K562 (cell line): Measurements from ENCODE around the gene SS18. TPM values are rescaled to one million over a fixed set of nuclear protein-coding genes. Genes with fewer than 3 reads are reported as not detected.

Experiments
- ATAC-seq: fragments of 200-7000 bp; cut with Tn5 transposase; 3 replicates; pipeline ENCODE4 v1.9.1; 2020; ENCODE audit warnings: moderate library complexity
- BruUV-seq: library from RNA; stranded (reverse); fragments of 400-500 nt; replicated peaks from 2 replicates; lab custom pipeline; 2021; lab: Mats Ljungman, UMichigan
- CTCF ChIA-PET: fragments of 300-600 bp; formaldehyde crosslinking; extraction: SDS; loops from one replicate; lab custom pipeline; 2021; ENCODE audit warnings: low intra/inter-chr PET ratio; lab: Yijun Ruan, JAX
- POLR2A ChIA-PET: fragments of 300-600, 350-650 bp; sonication (Branson Sonifier 250); formaldehyde crosslinking; extraction: SDS; loops from one replicate; lab custom pipeline; 2021; ENCODE audit warnings: antibody characterized with exemption, inconsistent platforms; lab: Yijun Ruan, JAX
- DNase-seq, 4 experiments: peaks; one replicate each; pipeline versions ENCODE4 v3.0.0 to v3.0.0-alpha.2; 2011 to 2018; ENCODE audit warnings: low spot score in 3 of 4, mixed read lengths in 3 of 4; ENCODE audit errors: extremely low read depth in 1 of 4
- FAIRE-seq: peaks from 2 replicates; lab custom pipeline; 2011; peaks lifted over from hg19 to GRCh38; lab: Jason Lieb, UNC
- H2AFZ ChIP-seq: 2 replicates; pipeline ENCODE4 v1.6.0; 2011; ENCODE audit warnings: low read depth, low read length, control low read depth, inconsistent platforms
- H3K27ac ChIP-seq: fragments of 200-600 bp; 3 replicates; pipeline ENCODE4 v1.8.0; 2011; ENCODE audit warnings: low read depth, mild to moderate bottlenecking, control low read depth, inconsistent platforms, low read length, moderate library complexity, mixed read lengths; ENCODE audit errors: extremely low read depth
- H3K27me3 ChIP-seq, 2 experiments: fragments of 300-600 bp in 1 of 2; 2 replicates in 1 of 2; 3 replicates in 1 of 2; pipeline versions ENCODE4 v1.6.0 to v1.8.0; 2011; ENCODE audit warnings: inconsistent platforms in 2 of 2, low read length in 2 of 2, mild to moderate bottlenecking in 1 of 2, mixed read lengths in 1 of 2, moderate library complexity in 1 of 2; ENCODE audit not compliant: control insufficient read depth in 2 of 2, insufficient read depth in 2 of 2
- H3K36me3 ChIP-seq: fragments of 300-600 bp; 3 replicates; pipeline ENCODE4 v1.8.0; 2011; ENCODE audit warnings: mild to moderate bottlenecking, low read length, inconsistent platforms; ENCODE audit not compliant: control insufficient read depth, insufficient read depth
- H3K4me1 ChIP-seq, 2 experiments: fragments of 200-600 bp in 1 of 2; replicated peaks in 1 of 2; 2 replicates in 1 of 2; 3 replicates in 1 of 2; pipeline versions ENCODE4 v1.5.1 to v1.8.0; 2011; ENCODE audit warnings: inconsistent platforms in 2 of 2, low read length in 2 of 2, mild to moderate bottlenecking in 1 of 2, mixed read lengths in 1 of 2, moderate library complexity in 1 of 2; ENCODE audit not compliant: control insufficient read depth in 2 of 2, insufficient read depth in 2 of 2
- H3K4me2 ChIP-seq: 2 replicates; pipeline ENCODE4 v1.6.1; 2011; ENCODE audit warnings: low read length, control low read depth, inconsistent platforms, mixed read lengths; ENCODE audit not compliant: insufficient read depth
- H3K4me3 ChIP-seq: fragments of 200-600 bp; sonication (generic), shearing (Covaris generic); 2 replicates; pipeline ENCODE4 v1.5.1; 2016; ENCODE audit warnings: control low read depth, inconsistent platforms
- H3K79me2 ChIP-seq: fragments of 200-600 bp; 3 replicates; pipeline ENCODE4 v1.8.0; 2011; ENCODE audit warnings: low read length, inconsistent platforms; ENCODE audit not compliant: control insufficient read depth, insufficient read depth
- H3K9ac ChIP-seq, 2 experiments: 2 replicates each; pipeline versions ENCODE4 v1.6.0 to v1.6.1; 2011; ENCODE audit warnings: low read depth in 2 of 2, low read length in 2 of 2, control low read depth in 1 of 2, inconsistent platforms in 1 of 2, mild to moderate bottlenecking in 1 of 2, mixed read lengths in 1 of 2; ENCODE audit not compliant: insufficient read depth in 1 of 2
- H3K9me1 ChIP-seq: one replicate; pipeline ENCODE4 v1.6.0; 2011; ENCODE audit warnings: inconsistent platforms, mild to moderate bottlenecking, low read length, moderate library complexity; ENCODE audit not compliant: control insufficient read depth, insufficient read depth
- H3K9me3 ChIP-seq: replicated peaks from 2 replicates; pipeline ENCODE4 v1.5.1; 2011; ENCODE audit warnings: low read depth, low read length, inconsistent platforms; ENCODE audit not compliant: control insufficient read depth, insufficient read depth
- H4K20me1 ChIP-seq: replicated peaks from 2 replicates; pipeline ENCODE4 v1.6.1; 2011; ENCODE audit warnings: low read length, inconsistent platforms, mixed read lengths; ENCODE audit not compliant: control insufficient read depth, insufficient read depth
- ARID1B ChIP-seq: fragments of 450-650 bp; IDR thresholded peaks from 2 replicates; pipeline ENCODE4 v1.6.1; 2016; ENCODE audit warnings: antibody characterized with exemption, mild to moderate bottlenecking, inconsistent platforms
- CBFA2T3 ChIP-seq: fragments of 450-650 bp; IDR thresholded peaks from 2 replicates; pipeline ENCODE4 v1.6.1; 2017
- ESRRA ChIP-seq: fragments of 450-650 bp; IDR thresholded peaks from 2 replicates; pipeline ENCODE4 v1.6.1; 2014; ENCODE audit warnings: low read depth, mild to moderate bottlenecking, moderate library complexity, borderline replicate concordance
- ILK ChIP-seq: fragments of 450-650 bp; IDR thresholded peaks from 2 replicates; pipeline ENCODE4 v1.6.1; 2016; ENCODE audit warnings: missing genetic modification characterization, low read depth, mild to moderate bottlenecking, missing compliant biosample characterization, moderate library complexity, borderline replicate concordance
- MGA ChIP-seq: fragments of 450-650 bp; IDR thresholded peaks from 2 replicates; pipeline ENCODE4 v1.6.1; 2016; ENCODE audit warnings: mild to moderate bottlenecking, moderate library complexity
- NFIX ChIP-seq: fragments of 250-450 bp; sonication (Bioruptor Pico); IDR thresholded peaks from 2 replicates; pipeline ENCODE4 v1.4.0; 2020; ENCODE audit warnings: low read depth, mild to moderate bottlenecking, moderate library complexity
- NR3C1 ChIP-seq: sonication (generic); formaldehyde crosslinking; IDR thresholded peaks from 2 replicates; pipeline ENCODE4 v1.8.1; 2022; ENCODE audit warnings: missing genetic modification reagents
- TCF3 ChIP-seq: sonication (generic); formaldehyde crosslinking; IDR thresholded peaks from 2 replicates; pipeline ENCODE4 v1.4.0; 2020; ENCODE audit warnings: mild to moderate bottlenecking, missing genetic modification reagents
- TCFL5 ChIP-seq: fragments of 250-450 bp; sonication (Bioruptor Pico); conservative IDR thresholded peaks from 2 replicates; pipeline ENCODE4 v1.6.1; 2021; ENCODE audit warnings: mild to moderate bottlenecking, moderate library complexity, matching md5 sums
- ZNF146 ChIP-seq: IDR thresholded peaks from one replicate; pipeline ENCODE4 v1.6.1; 2018; ENCODE audit warnings: missing compliant biosample characterization; ENCODE audit not compliant: unreplicated experiment
- ZNF274 ChIP-seq: IDR thresholded peaks from 2 replicates; pipeline ENCODE4 v1.6.1; 2011; ENCODE audit warnings: low read depth, mild to moderate bottlenecking, low read length, moderate library complexity, borderline replicate concordance
- WGBS: fragments of 100-300 bp; shearing (Covaris generic); methylation state at CpG from one replicate; pipeline ENCODE4 v1.1.6; 2016; ENCODE audit warnings: low coverage, mixed read lengths; ENCODE audit not compliant: insufficient coverage; ENCODE audit errors: missing lambda C conversion rate; 5-methylcytosine and 5-hydroxymethylcytosine counted together
- in situ Hi-C: fragments of 300-500 bp; cut with MboI; formaldehyde crosslinking; loops from 4 replicates; pipeline ENCODE4 v1.15.0; 2018; ENCODE audit warnings: inconsistent platforms, mixed read lengths
- intact Hi-C: fragments of 100-400 bp; cut with micrococcal nuclease; formaldehyde crosslinking; loops from 2 replicates; pipeline ENCODE4 v1.14.2; 2022
- polyA plus RNA-seq, 8 experiments: library from polyadenylated mRNA; depleted of rRNA in 4 of 8; stranded (reverse) in 5 of 8; unstranded in 3 of 8; fragments of >200 nt; fragmentation: Nextera tagmentation in 2 of 8; fragmentation: Illumina TruSeq in 1 of 8; extraction: Ambion mirVana in 2 of 8; extraction: Trizol in 1 of 8; gene quantifications; 2 replicates each; pipeline versions ENCODE4 v1.2.1 to v1.2.3, GENCODE V29; 2011 to 2014; ENCODE audit warnings: inconsistent platforms in 1 of 8, missing spikeins in 1 of 8
- total RNA-seq, 7 experiments: library from RNA; depleted of rRNA in 6 of 7; stranded (reverse); fragments of >200 nt in 6 of 7; fragmentation: Illumina TruSeq in 2 of 7; extraction: Trizol in 2 of 7; gene quantifications; 2 replicates each; pipeline versions ENCODE4 v1.2.1 to v1.2.3, GENCODE V29; 2011 to 2021; ENCODE audit warnings: low replicate concordance in 1 of 7

SS18 gene
- total and polyA plus RNA-seq, 9 of the 15 experiments (the other 6 are each of a cell fraction or from before 2014, with no cell fraction given) = 30.9 to 190 (median 102) TPM

GRCh38 chr18:26059357-26059756 lies 31.1 kb downstream of the SS18 start:
- H3K4me3 ChIP-seq = no peak overlapping the region
- peak; percentile 96 for ATAC-seq
- DNase-seq = peak in 3 of 4 experiments; percentile 21 to 74 (median 56)
- peaks cover 46% of the 10 kb centered on the region for H3K36me3 ChIP-seq
- H3K4me1 ChIP-seq = peaks cover 0 to 3% of the 10 kb centered on the region in 2 experiments; a peak in 2 of 5 replicates
- no peak overlapping the region for H3K4me2 ChIP-seq
- BruUV-seq = no TSS peak
- in situ Hi-C loops (no loop called here), intact Hi-C loops (no loop called here)
- 0% methylated on average over 2 of the region's 2 CpGs for WGBS
- POLR2A ChIA-PET = interaction anchor here (0.6 to 1.3 kb wide), 9 partner anchors 9 to 206 kb away, joined by 3 to 8 read pairs (median 4); no protein-coding TSS in a partner anchor
- no peaks in the 10 kb centered on the region for H3K9me1 ChIP-seq
- H3K79me2 ChIP-seq = peaks cover 25% of the 10 kb centered on the region
- H3K27ac ChIP-seq = peak overlapping the region; percentile 10; the same call in 1 of the 3 replicates
- H3K9ac ChIP-seq = no peak overlapping the region
- peak; percentile 15 for FAIRE-seq
- H4K20me1 ChIP-seq = no peaks in the 10 kb centered on the region
- H2AFZ ChIP-seq = no peak overlapping the region
- H3K9me3 ChIP-seq = no peaks in the 10 kb centered on the region
- CTCF ChIA-PET = no interaction called here
- H3K27me3 ChIP-seq = no peaks in the 10 kb centered on the region
- no peak for TF ChIP-seq ESRRA
- peak; percentile 68 for TF ChIP-seq ARID1B
- TF ChIP-seq TCFL5 (CRISPR knock-in tag) = no peak
- no peak for TF ChIP-seq ZNF146 (CRISPR knock-in tag)
- no peak for TF ChIP-seq NFIX (CRISPR knock-in tag)
- TF ChIP-seq MGA = no peak
- no peak for TF ChIP-seq ILK
- TF ChIP-seq NR3C1 (CRISPR knock-in tag) = no peak
- no peak for TF ChIP-seq ZNF274
- TF ChIP-seq TCF3 = peak; percentile 58; the same call in 1 of the 2 replicates
- peak; percentile 59 for TF ChIP-seq CBFA2T3
